HUDEP-2 (cell line): ENCODE measurements around the gene SEMA3D.

Experiments
- DNase-seq, 76 experiments: peaks; one replicate each; lab custom pipeline; 2025; ENCODE audit not compliant: unreplicated experiment in 76 of 76; lab: John Stamatoyannopoulos, UW

Gene SEMA3D

DNA sequence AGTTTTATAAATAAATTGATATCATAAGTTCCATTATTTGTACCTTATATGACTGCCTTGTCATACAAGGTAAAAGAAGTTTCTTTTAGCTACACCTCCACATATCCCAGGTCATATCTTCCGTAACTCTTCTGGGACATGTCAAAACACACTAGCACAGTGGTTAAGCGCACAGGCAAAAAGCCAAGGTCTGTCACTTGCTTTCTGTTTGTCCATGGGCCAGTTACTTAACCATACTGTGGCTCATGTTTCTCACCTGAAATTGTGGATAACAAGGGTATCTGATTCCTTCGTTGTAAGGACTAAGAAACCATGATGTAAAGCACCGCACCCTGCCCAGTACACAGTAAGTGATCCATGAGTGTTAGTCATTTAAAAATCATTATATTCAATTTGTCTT, 56.2 kb downstream of the SEMA3D start:
- DNase-seq = no peak

GRCh38 chr7:85126383-85126782, 60.5 kb downstream of the SEMA3D start:
- no peak for DNase-seq

DNA sequence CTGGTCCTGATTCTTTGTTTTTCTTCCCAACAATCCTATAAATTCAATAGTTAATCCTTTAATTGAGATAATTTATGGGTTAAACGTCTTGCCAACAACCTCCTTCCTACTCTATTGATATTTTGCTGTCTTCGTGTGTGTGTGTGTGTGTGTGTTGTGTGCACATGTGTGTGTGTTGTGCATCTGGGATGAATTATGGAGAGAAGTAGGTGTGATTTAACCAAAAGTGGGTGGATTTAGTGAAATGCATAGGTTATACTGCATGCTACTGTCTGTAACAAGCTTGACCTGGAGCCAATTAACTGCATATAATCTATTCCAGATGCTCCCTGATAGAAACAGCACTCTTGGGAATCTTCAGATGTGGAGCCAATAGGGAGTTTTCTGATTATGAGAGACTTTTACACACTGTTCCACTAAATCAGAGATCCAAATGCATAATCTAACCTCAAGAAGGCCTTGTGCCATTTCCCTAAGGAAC, 61.2 kb downstream of the SEMA3D start:
- DNase-seq = no peak

DNA sequence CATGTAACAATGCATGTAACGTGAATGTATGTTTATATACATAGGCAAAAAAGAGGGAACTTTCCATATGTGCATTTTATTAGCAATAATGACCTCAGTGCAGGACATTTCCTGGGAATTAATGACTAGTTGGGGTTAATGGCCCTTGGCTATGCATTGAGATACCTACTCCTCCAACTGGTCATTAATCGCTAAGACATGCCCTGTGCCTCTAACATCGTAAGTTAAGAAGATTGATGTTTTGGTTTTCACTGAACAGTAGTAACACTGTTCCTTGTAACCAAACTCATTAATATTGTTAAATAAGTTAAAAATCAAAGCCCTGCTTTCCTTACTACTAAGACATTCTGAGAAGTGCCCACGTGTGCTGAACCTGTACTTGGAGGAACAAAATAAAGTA, 61.7 kb downstream of the SEMA3D start:
- no peak for DNase-seq

DNA sequence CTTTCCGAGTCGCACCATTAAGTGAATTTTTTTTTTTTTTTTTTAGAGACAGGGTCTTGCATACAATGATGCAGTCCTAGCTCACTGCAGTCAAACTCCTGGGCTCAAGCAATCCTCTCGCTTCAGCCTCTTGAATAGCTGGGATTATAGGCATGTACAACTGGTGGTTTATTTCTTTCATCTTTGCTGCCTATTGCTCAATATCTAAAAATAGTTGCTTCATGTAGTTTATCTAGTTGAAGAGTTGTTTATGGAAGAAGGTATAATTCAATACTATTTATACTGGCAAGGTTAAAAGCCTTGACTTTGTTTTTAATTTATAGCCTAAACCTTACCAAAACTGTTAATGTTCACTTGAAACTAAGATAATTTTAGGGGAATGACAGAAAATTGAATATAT, 66.9 kb downstream of the SEMA3D start:
- DNase-seq = no peak

- no peak for DNase-seq
These were observed 71.0 kb downstream of the SEMA3D start for GRCh38 chr7:85115862-85116261.

DNA sequence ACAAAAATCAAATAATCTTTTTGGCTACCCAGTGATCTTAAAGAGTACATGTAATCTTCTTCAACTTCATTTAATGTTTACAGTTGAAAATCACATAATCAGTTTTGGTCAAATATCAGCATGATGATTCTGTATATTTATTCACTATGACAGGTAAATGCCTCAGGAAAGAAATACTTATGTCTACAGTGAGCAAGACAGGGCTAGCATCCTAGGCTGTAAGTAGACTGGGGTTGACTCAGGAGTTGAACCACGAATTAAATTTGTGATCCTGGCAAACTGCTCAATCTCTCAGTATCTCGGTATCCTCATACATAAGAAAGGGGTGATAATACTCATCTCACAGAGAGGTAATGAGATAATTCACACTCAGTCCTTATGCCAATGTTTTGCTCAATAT, 71.8 kb downstream of the SEMA3D start:
- no peak for DNase-seq

DNA sequence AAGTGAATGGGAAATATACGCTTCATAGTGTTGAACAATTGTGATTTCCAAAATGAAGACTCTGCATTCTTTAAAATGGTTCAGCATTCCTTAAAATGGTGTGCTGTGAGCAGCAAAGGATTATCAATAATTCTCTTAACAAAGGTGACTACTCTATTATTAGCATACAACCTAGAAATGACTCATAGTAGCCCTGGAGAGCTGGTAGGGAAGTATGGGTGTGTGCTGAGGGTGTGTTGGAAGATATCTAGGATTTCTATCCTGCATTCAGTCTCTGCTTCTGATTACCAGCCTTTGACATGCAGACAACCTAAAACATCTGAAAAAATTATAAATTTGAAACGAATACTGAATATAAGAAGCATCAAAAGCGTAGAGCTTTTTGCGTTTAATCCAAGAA, 72.5 kb downstream of the SEMA3D start:
- DNase-seq = no peak

GRCh38 chr7:85111761-85112160, 75.1 kb downstream of the SEMA3D start:
- DNase-seq = no peak

GRCh38 chr7:85106719-85107118, 80.1 kb downstream of the SEMA3D start:
- DNase-seq = no peak

- no peak for DNase-seq
These were observed 82.2 kb downstream of the SEMA3D start for GRCh38 chr7:85104432-85105205.

DNA sequence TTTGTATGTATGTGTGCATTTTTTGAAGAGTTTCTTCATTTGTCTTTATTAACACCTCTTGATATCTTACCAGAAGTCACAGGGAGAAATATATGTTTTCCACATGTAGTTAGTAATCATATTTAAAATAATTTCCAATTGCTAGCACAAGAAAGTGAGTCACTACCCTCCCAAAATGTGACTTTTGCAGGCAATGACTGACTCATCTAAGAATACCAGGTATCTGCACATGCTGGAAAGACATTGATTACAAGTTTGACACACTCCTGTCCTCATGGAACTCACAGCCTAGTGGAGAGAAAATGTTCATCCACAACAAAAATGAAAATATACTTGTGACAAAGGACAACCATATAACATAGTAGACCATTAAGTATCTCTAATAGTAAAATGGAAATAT, 82.9 kb downstream of the SEMA3D start:
- no peak for DNase-seq

- no peak for DNase-seq
These were observed 83.5 kb downstream of the SEMA3D start for GRCh38 chr7:85103357-85103756.

- no peak for DNase-seq
These were observed 84.0 kb downstream of the SEMA3D start for GRCh38 chr7:85102813-85103350.

DNA sequence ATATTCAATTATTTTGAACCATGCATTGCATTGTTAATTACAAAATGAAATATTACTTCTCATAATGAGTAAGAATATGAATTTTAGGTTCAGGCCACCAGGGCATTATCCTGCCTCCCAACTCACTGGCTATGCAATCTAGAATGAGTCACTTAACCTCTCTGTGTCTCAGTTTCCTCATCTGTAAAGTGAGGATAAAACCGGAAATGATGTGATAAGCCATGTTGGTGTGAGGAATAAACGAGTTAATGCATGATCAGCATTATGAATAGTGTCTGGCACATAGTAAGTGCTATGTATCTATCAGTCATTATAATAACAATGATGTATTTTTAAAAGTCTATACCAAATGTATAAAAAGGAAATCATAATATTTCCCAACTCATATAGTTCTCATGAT, 85.5 kb downstream of the SEMA3D start:
- no peak for DNase-seq

GRCh38 chr7:85097844-85098243, 89.0 kb downstream of the SEMA3D start:
- DNase-seq = no peak

DNA sequence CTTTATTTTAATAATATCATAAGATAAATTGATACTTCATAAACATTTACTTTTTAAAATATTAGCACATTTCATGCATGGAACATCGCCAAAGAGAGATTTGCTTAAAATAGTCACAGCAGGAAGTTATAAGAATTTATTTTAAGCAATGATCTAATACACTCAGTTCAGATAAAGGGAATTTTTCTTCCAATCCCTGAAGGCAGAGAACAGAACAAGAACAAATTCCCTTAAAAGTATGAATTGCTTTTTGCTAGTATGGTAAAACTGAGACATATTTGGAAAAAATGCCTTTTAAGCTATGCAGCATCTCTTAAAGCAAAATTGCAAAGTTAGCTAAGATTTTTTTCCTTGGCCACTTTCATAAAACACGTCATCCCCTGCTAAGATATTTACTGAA, 91.0 kb downstream of the SEMA3D start:
- no peak for DNase-seq

GRCh38 chr7:85095366-85095765, 91.5 kb downstream of the SEMA3D start:
- no peak for DNase-seq

DNA sequence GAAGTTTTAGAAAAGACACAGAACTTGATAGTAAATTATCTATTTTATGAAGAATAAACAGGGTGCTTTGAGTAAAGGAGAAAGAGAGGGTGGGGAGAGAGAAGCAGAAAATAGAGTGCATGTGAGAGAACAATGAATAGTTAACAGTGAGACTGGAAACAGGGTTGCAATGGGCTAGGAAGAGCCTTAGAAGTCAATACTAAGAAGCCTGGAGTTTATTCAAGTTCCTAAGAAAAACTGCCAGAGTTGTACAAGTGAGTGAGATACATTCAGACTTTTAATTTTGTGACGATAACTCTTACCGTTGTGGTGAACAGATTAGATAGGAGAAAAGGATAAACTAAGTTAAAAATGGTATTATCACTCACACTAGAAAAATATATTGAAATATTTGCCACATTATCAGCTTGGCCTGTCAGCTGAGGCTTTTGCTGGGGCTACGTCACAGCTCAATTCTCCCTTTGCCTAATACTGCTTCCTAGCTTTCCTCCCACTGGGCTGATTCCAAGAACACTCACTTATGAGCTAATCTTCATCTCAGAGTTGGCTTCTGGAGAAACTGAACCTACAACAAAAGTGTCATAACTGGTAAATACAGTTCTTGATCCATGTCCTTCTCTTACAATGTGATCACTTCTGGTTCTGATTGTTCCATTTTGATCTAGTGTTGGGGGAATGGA, 92.7 kb downstream of the SEMA3D start:
- DNase-seq = no peak

- DNase-seq = no peak
These were observed 95.3 kb downstream of the SEMA3D start for GRCh38 chr7:85091565-85091928.

- no peak for DNase-seq
These were observed 95.8 kb downstream of the SEMA3D start for GRCh38 chr7:85090919-85091564.

- no peak for DNase-seq
These were observed 96.7 kb downstream of the SEMA3D start for GRCh38 chr7:85090143-85090542.
